Naive B cell (primary cell): Measurements from ENCODE around the gene DCANP1. TPM values are rescaled to one million over a fixed set of nuclear protein-coding genes. Genes with fewer than 3 reads are reported as not detected.
A peak's percentile ranks its signal among the peaks of the same experiment; 100 is the strongest.

ENCODE experiments used
- ATAC-seq, 2 donors: fragments of 150-1000 bp; cut with Tn5 transposase; 2 replicates each; pipeline ENCODE4 v1.10.0; 2021; ENCODE audit warnings: low read depth in 2 of 2, mild to moderate bottlenecking in 2 of 2, moderate library complexity in 2 of 2
- DNase-seq: peaks from one replicate; pipeline ENCODE4 v3.0.0; 2022
- H3K27ac Mint-ChIP-seq, 6 donors: one replicate each; pipeline ENCODE4 v1.8.0; 2020 to 2022; ENCODE audit warnings: mild to moderate bottlenecking in 6 of 6, mixed read lengths in 6 of 6, moderate library complexity in 5 of 6, inconsistent platforms in 2 of 6
- H3K27me3 Mint-ChIP-seq, 3 donors: one replicate each; pipeline ENCODE4 v1.8.0; 2021 to 2022; ENCODE audit warnings: mixed read lengths in 3 of 3, mild to moderate bottlenecking in 1 of 3
- H3K36me3 Mint-ChIP-seq, 2 donors: one replicate each; pipeline ENCODE4 v1.8.0; 2020 to 2022; ENCODE audit warnings: mixed read lengths in 2 of 2, inconsistent platforms in 1 of 2, mild to moderate bottlenecking in 1 of 2
- H3K4me1 Mint-ChIP-seq, 3 donors: one replicate each; pipeline ENCODE4 v1.8.0; 2020 to 2022; ENCODE audit warnings: mixed read lengths in 3 of 3, inconsistent platforms in 1 of 3, mild to moderate bottlenecking in 1 of 3, moderate library complexity in 1 of 3
- H3K4me3 Mint-ChIP-seq, 8 donors: one replicate each; pipeline ENCODE4 v1.8.0; 2020 to 2022; ENCODE audit warnings: mild to moderate bottlenecking in 8 of 8, mixed read lengths in 8 of 8, moderate library complexity in 8 of 8, inconsistent platforms in 2 of 8
- H3K9me3 Mint-ChIP-seq, 7 donors: one replicate each; pipeline ENCODE4 v1.8.0; 2020 to 2022; ENCODE audit warnings: mixed read lengths in 7 of 7, mild to moderate bottlenecking in 5 of 7, inconsistent platforms in 2 of 7, moderate library complexity in 1 of 7
- polyA plus RNA-seq, 6 donors: library from polyadenylated mRNA; unstranded; fragments of 300-500 nt; fragmentation: Illumina TruSeq; gene quantifications; one replicate each; pipeline ENCODE4 v1.2.3, GENCODE V29; 2021; ENCODE audit warnings: low read depth in 6 of 6

The DCANP1 gene
- polyA plus RNA-seq, 6 donors from 2014 or later = not detected

DNA sequence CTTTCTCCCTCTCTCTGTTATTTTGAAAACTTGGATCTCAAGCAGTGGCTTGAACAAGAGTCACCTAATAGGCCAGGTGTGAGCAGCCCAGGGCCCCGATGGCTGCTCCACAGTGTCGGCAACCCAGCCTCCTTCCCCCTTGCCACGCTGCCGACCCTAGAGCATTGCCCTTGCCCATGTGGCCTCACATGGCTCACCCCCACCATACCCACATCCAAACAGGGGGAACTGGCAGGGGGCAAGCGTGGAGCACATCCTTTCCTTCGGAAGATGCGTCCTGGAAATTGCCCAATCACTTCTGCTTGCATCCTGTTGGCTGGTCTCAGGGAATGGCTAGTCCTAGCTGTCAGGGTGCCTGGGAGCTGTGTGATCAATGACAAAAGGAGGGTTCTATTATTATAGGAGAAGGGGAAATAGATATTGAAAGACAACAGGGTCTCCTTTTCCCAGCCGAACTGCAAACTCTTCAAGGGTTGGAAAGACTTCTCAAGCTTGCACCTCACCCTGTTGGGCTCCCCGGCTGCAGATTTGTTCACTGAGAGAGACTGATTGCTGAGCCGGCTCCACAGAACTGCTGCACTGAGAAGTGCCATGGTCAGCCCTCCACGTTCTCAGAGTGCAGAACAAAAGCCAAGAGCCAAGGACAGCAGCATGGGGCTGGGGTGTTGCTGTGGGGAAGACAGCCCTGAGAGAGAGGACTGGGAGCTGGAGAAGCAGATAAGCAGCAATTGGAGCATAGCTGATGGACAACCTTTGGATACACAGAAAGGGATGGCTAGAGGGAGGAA, 13.3 kb upstream of the DCANP1 start:
- H3K9me3 Mint-ChIP-seq = no peaks in the 10 kb centered on the region
- DNase-seq (no peak), ATAC-seq (no peak)
- no peak overlapping the region for H3K27ac Mint-ChIP-seq
- H3K36me3 Mint-ChIP-seq = no peaks in the 10 kb centered on the region
- peaks cover 5 to 10% (median 6%) of the 10 kb centered on the region in 3 donors for H3K4me1 Mint-ChIP-seq
- peaks cover 22 to 43% (median 41%) of the 10 kb centered on the region in 3 donors for H3K27me3 Mint-ChIP-seq
- no peak overlapping the region for H3K4me3 Mint-ChIP-seq

GRCh38 chr5:135458921-135459331, 11.8 kb upstream of the DCANP1 start:
- ATAC-seq (no peak), DNase-seq (no peak)
- no peaks in the 10 kb centered on the region for H3K36me3 Mint-ChIP-seq
- H3K9me3 Mint-ChIP-seq = no peaks in the 10 kb centered on the region
- H3K4me3 Mint-ChIP-seq = no peak overlapping the region
- H3K27ac Mint-ChIP-seq = no peak overlapping the region
- peaks cover 19 to 32% (median 28%) of the 10 kb centered on the region in 3 donors for H3K27me3 Mint-ChIP-seq
- H3K4me1 Mint-ChIP-seq = peaks cover 4 to 6% (median 5%) of the 10 kb centered on the region in 3 donors

- Mint-ChIP-seq H3K36me3 (no peaks in the 10 kb centered on the region), H3K4me1 (peaks cover 4 to 6% (median 5%) of the 10 kb centered on the region in 3 donors), H3K27me3 (peaks cover 14 to 27% (median 22%) of the 10 kb centered on the region in 3 donors), H3K27ac (no peak overlapping the region), H3K9me3 (no peaks in the 10 kb centered on the region), H3K4me3 (no peak overlapping the region)
- DNase-seq = no peak
- no peak for ATAC-seq
Measured at GRCh38 chr5:135458356-135458755, 11.2 kb upstream of the DCANP1 start.

DNA sequence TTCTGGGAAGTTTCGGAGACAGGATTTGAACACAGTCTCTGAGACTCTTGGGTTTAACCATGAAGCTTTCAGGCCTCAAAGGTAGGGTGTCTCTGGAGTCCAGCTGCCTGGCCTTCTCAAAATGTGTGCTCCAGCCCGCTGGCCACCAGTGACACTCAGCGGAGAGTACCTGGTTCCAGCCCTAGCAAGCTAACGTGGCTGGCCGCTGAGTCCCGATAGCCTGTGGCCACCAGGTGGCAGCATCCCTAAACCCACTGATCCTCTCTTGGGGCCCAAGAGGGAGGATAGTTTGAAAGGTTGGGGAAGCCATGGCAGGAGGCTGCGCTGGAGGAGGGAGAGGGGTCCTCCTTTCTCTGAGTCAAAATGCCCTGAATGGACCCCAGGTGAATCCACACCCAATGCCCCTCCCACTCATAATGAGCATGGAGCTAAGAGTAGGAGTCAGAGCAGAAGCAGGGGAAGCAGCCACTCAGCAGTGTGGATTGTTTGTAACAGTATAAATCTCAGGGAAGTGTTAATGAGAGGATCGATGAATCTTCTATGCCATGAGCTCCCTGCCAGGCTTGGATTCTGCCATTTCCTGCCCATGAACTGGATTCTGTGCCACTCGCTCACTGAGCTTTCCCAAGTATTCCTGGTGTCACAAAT, 10.4 kb upstream of the DCANP1 start:
- Mint-ChIP-seq H3K4me1 (peaks cover 3 to 5% (median 4%) of the 10 kb centered on the region in 3 donors), H3K36me3 (no peaks in the 10 kb centered on the region)
- ATAC-seq = peak; percentile 48 to 65

GRCh38 chr5:135456238-135457099, 9.3 kb upstream of the DCANP1 start:
- H3K27ac Mint-ChIP-seq = no peak overlapping the region
- no peak for ATAC-seq
- no peaks in the 10 kb centered on the region for H3K36me3 Mint-ChIP-seq
- peaks cover 9 to 25% (median 15%) of the 10 kb centered on the region in 3 donors for H3K27me3 Mint-ChIP-seq
- H3K4me3 Mint-ChIP-seq = peak overlapping the region in 1 of 8 donors; percentile 15
- DNase-seq = no peak
- H3K4me1 Mint-ChIP-seq = peaks cover 0 to 8% (median 6%) of the 10 kb centered on the region in 3 donors
- peaks cover 0 to 2% (median 0%) of the 10 kb centered on the region in 7 donors for H3K9me3 Mint-ChIP-seq

More for the DNA sequence above, 10.4 kb upstream of the DCANP1 start:
- H3K27ac Mint-ChIP-seq = no peak overlapping the region
- no peak overlapping the region for H3K4me3 Mint-ChIP-seq
- no peak for DNase-seq
- no peaks in the 10 kb centered on the region for H3K9me3 Mint-ChIP-seq
- H3K27me3 Mint-ChIP-seq = peaks cover 13 to 25% (median 15%) of the 10 kb centered on the region in 3 donors

DNA sequence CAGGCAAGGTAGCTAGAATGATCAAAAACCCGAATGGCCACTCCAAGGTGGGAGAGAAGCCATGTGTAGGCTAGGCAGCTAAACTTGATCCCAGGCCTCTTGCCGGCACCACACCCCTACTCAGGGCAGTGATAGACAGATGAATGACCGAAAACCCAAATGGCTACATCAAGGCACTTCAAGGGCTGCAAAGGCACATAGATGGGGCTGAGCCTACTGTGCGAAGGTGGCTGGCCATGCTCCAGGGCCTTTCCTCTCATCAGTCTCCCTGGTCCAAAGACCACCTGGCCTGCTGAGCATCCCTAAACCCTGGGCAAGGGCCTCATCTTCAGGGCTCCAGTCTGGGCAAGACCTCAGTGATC, 8.7 kb upstream of the DCANP1 start:
- Mint-ChIP-seq H3K4me1 (peaks cover 2 to 8% (median 6%) of the 10 kb centered on the region in 3 donors), H3K4me3 (no peak overlapping the region), H3K36me3 (no peaks in the 10 kb centered on the region), H3K9me3 (peaks cover 0 to 2% (median 0%) of the 10 kb centered on the region in 7 donors), H3K27me3 (peaks cover 6 to 25% (median 15%) of the 10 kb centered on the region in 3 donors), H3K27ac (no peak overlapping the region)
- ATAC-seq = no peak
- DNase-seq = no peak

DNA sequence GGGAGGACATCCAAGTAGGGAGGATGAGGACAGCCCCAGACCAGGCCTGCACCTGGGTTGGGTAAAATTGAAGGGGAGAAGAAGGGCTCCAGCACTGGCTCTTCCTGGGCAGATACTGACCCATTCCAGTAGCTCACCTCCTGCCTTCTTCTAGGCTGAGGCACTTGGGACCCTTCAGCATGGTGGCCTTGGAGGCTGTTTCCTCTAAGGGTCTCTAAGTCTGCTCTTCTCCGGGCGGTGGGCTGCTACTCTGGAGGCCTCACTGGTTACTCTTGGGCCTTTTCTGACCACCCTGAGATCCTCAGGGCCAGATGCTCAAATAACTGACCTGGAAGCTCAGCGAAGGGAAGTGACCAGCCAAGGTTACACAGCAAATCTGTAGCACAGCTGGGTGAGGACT, 7.8 kb upstream of the DCANP1 start:
- Mint-ChIP-seq H3K27me3 (peaks cover 7 to 18% (median 10%) of the 10 kb centered on the region in 3 donors), H3K9me3 (peaks cover 0 to 2% (median 0%) of the 10 kb centered on the region in 7 donors), H3K36me3 (no peaks in the 10 kb centered on the region), H3K27ac (peak overlapping the region in 1 of 6 donors; percentile 73), H3K4me3 (no peak overlapping the region), H3K4me1 (peaks cover 6 to 8% (median 6%) of the 10 kb centered on the region in 3 donors)
- DNase-seq = no peak
- ATAC-seq = no peak

GRCh38 chr5:135453613-135454012, 6.5 kb upstream of the DCANP1 start:
- Mint-ChIP-seq H3K27me3 (peaks cover 3 to 8% (median 7%) of the 10 kb centered on the region in 3 donors), H3K27ac (no peak overlapping the region), H3K4me1 (peaks cover 6 to 8% (median 6%) of the 10 kb centered on the region in 3 donors), H3K9me3 (peaks cover 0 to 2% (median 0%) of the 10 kb centered on the region in 7 donors), H3K4me3 (no peak overlapping the region), H3K36me3 (no peaks in the 10 kb centered on the region)
- ATAC-seq (no peak), DNase-seq (no peak)

DNA sequence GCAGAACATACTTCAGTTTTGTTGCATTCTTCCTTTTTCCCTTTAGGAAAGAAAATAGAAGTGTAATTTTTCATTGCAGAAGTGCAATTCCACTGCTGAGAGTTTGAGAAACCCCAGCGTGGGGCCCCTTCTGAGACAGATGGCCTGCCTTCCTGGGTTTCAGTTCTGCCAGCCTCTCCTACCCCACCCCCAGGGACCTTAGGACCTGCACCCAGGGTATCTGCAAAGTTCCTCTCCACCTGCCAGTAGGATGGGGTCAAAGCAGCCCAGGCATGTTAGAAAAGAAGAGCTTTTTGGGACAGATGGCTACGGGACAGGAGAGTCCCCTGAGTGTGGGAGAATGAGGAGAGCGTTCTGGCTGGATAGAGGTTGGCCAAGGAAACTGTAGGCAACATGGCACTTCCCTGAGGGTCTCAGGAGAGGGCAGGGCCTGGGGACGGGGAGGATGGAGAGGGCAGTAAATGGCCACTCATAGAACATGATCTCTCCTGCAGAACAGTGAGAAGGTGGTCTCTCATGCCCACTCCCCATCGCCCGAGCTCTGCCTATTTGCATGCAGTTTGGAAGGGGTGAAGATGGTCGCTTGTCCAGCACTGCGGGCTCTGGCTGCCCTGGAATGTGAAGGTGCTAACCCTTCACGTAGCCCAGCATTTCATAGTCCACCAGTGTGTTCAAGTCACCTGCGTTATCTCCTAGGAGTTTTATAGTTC, 5.3 kb upstream of the DCANP1 start, which contains the start of gene TIFAB:
TSS of gene TIFAB (minus strand) at position 31 of the 710 bp plus-strand sequence. CDS start 2,412 bp downstream, outside the sequence.
- H3K4me1 Mint-ChIP-seq = peaks cover 6 to 8% (median 6%) of the 10 kb centered on the region in 3 donors
- no peak for DNase-seq
- no peak for ATAC-seq
- H3K4me3 Mint-ChIP-seq = no peak within 1 kb of the TSS
- H3K36me3 Mint-ChIP-seq = no peaks in the 10 kb centered on the region
- peaks cover 0 to 2% (median 0%) of the 10 kb centered on the region in 7 donors for H3K9me3 Mint-ChIP-seq
- peak within 1 kb of the TSS in 2 of 6 donors; percentile 33 to 61 for H3K27ac Mint-ChIP-seq
- H3K27me3 Mint-ChIP-seq = peaks cover 6 to 10% (median 7%) of the 10 kb centered on the region in 3 donors

DNA sequence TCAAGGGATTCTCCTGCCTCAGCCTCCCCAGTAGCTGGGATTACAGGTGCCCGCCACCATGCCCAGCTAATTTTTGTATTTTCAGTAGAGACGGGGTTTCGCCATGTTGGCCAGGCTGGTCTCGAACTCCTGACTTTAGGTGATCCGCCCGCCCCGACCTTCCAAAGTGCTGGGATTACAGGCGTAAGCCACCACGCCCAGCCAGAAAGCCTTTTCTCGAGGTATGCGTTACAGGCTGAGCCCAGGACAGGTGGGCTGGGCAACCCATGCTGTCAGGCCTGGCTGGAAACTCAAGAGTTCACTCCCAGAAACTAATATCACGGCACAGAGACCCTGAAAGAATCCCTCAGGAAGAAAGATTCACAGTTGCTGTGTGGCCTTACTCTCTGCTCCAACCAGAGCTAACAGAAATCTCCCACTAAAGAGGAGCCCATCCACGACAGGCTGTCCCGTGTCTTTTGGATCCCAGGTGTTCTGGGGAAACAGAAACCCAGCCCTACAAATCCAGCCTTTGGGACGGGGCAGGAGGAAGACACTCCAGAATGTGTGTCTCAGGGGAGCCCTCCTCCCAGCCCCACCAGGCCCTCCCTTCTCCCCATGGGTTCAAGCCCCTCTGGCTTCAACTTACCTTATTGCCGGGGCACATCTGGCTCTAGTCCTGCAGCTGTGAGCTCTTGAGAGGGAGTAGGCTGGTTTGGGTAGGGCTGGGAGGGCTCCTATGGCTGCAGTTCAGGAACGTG, 4.6 kb upstream of the DCANP1 start:
- Mint-ChIP-seq H3K4me3 (no peak overlapping the region), H3K9me3 (peaks cover 0 to 2% (median 0%) of the 10 kb centered on the region in 7 donors), H3K36me3 (peaks cover 0 to 5% of the 10 kb centered on the region in 2 donors), H3K4me1 (peaks cover 6 to 8% (median 7%) of the 10 kb centered on the region in 3 donors), H3K27me3 (peaks cover 7 to 15% (median 12%) of the 10 kb centered on the region in 3 donors), H3K27ac (peak overlapping the region in 1 of 6 donors; percentile 61)
- ATAC-seq = no peak
- DNase-seq = no peak

GRCh38 chr5:135450952-135451351, 3.8 kb upstream of the DCANP1 start:
- no peak for DNase-seq
- Mint-ChIP-seq H3K36me3 (peaks cover 0 to 5% of the 10 kb centered on the region in 2 donors), H3K4me3 (no peak overlapping the region), H3K9me3 (peaks cover 0 to 2% (median 0%) of the 10 kb centered on the region in 7 donors), H3K27me3 (peaks cover 10 to 12% (median 12%) of the 10 kb centered on the region in 3 donors), H3K4me1 (peaks cover 7 to 15% (median 11%) of the 10 kb centered on the region in 3 donors), H3K27ac (no peak overlapping the region)
- ATAC-seq = no peak

DNA sequence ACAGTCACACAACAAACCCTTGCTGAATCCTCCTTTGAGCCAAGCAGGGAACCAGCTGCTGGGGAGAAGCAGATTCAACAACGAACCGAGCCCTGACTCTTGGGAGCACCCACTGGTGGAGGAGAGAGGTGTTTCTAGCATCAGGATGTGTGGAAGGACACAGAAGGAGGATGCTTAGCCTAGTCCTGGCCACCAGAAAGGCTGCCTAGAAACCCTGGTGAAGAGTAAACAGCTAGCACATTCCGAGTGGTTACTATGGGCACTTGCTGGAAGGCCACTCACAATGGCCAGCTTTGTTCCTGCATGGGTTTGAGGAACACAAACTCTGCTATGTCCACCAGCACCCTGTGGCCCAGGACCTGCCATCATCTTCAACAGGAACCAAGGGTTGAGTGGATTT, 3.2 kb upstream of the DCANP1 start:
- no peak overlapping the region for H3K27ac Mint-ChIP-seq
- peaks cover 0 to 5% of the 10 kb centered on the region in 2 donors for H3K36me3 Mint-ChIP-seq
- H3K9me3 Mint-ChIP-seq = peaks cover 0 to 2% (median 0%) of the 10 kb centered on the region in 7 donors
- H3K27me3 Mint-ChIP-seq = peaks cover 12 to 14% (median 13%) of the 10 kb centered on the region in 3 donors
- peaks cover 7 to 16% (median 11%) of the 10 kb centered on the region in 3 donors for H3K4me1 Mint-ChIP-seq
- no peak for DNase-seq
- H3K4me3 Mint-ChIP-seq = no peak overlapping the region
- no peak for ATAC-seq
